ENCODE results near the gene PRR30. TPM values are rescaled to one million over a fixed set of nuclear protein-coding genes. Genes with fewer than 3 reads are reported as not detected.

The PRR30 gene
- total RNA-seq, 2 donors from 2014 or later, result not detected

GRCh38 chr2:27148801-27149439, 9.7 kb upstream of the PRR30 start, which contains the start of gene TCF23:
Gene TCF23, plus strand, starts transcription at chr2:27149004. Its CDS starts 130 bp downstream, at chr2:27149134.
- no peak for ATAC-seq (ENCODE audit: insufficient number of reproducible peaks, low FRiP score, low read depth)
- Histone ChIP-seq H3K9me3 (no peaks in the 10 kb centered on the region), H3K36me3 (no peaks in the 10 kb centered on the region), H3K4me3 (no peak within 1 kb of the TSS), H3K27me3 (replicated peaks; ENCODE audit: insufficient read depth) (no peaks in the 10 kb centered on the region), H3K27ac (no peak within 1 kb of the TSS), H3K4me1 (ENCODE audit: control insufficient read depth in 1 of 2, low read depth in 2 of 2) (no peaks in the 10 kb centered on the region)
- no peak for DNase-seq (ENCODE audit: low spot score)
- TF ChIP-seq CTCF (IDR thresholded peaks at IDR 0.05), result no peak

- Histone ChIP-seq H3K27ac (no peak overlapping the region), H3K27me3 (replicated peaks; ENCODE audit: insufficient read depth) (no peaks in the 10 kb centered on the region), H3K4me3 (no peak overlapping the region), H3K4me1 (ENCODE audit: control insufficient read depth in 1 of 2, low read depth in 2 of 2) (no peaks in the 10 kb centered on the region), H3K9me3 (no peaks in the 10 kb centered on the region), H3K36me3 (no peaks in the 10 kb centered on the region)
- no peak for ATAC-seq (ENCODE audit: insufficient number of reproducible peaks, low FRiP score, low read depth)
- no peak for TF ChIP-seq CTCF (IDR thresholded peaks at IDR 0.05)
- DNase-seq (ENCODE audit: low spot score), result no peak
These were observed 8.7 kb upstream of the PRR30 start for GRCh38 chr2:27147935-27148334.

GRCh38 chr2:27145682-27146081, 6.5 kb upstream of the PRR30 start:
- no peaks in the 10 kb centered on the region for H3K36me3 ChIP-seq
- no peak for TF ChIP-seq CTCF (IDR thresholded peaks at IDR 0.05)
- H3K4me1 ChIP-seq (ENCODE audit: control insufficient read depth in 1 of 2, low read depth in 2 of 2), result no peaks in the 10 kb centered on the region

GRCh38 chr2:27143285-27143684, 4.1 kb upstream of the PRR30 start:
- DNase-seq (ENCODE audit: low spot score), result no peak
- H3K27me3 ChIP-seq (replicated peaks; ENCODE audit: insufficient read depth), result no peaks in the 10 kb centered on the region
- H3K9me3 ChIP-seq, result no peaks in the 10 kb centered on the region
- TF ChIP-seq CTCF (IDR thresholded peaks at IDR 0.05), result no peak
- H3K36me3 ChIP-seq, result no peaks in the 10 kb centered on the region
- no peaks in the 10 kb centered on the region for H3K4me1 ChIP-seq (ENCODE audit: control insufficient read depth in 1 of 2, low read depth in 2 of 2)
- no peak for ATAC-seq (ENCODE audit: insufficient number of reproducible peaks, low FRiP score, low read depth)
- H3K27ac ChIP-seq, result no peak overlapping the region
- H3K4me3 ChIP-seq, result no peak overlapping the region

More at GRCh38 chr2:27145682-27146081, 6.5 kb upstream of the PRR30 start:
- DNase-seq (ENCODE audit: low spot score) (no peak), ATAC-seq (ENCODE audit: insufficient number of reproducible peaks, low FRiP score, low read depth) (no peak)
- Histone ChIP-seq H3K27ac (no peak overlapping the region), H3K27me3 (replicated peaks; ENCODE audit: insufficient read depth) (no peaks in the 10 kb centered on the region), H3K4me3 (no peak overlapping the region), H3K9me3 (no peaks in the 10 kb centered on the region)

GRCh38 chr2:27138111-27138510, 1.1 kb downstream of the PRR30 start:
- H3K27me3 ChIP-seq (replicated peaks; ENCODE audit: insufficient read depth), result no peaks in the 10 kb centered on the region
- no peaks in the 10 kb centered on the region for H3K36me3 ChIP-seq
- ATAC-seq (ENCODE audit: insufficient number of reproducible peaks, low FRiP score, low read depth) (no peak), DNase-seq (ENCODE audit: low spot score) (no peak)
- H3K4me3 ChIP-seq, result no peak overlapping the region
- H3K4me1 ChIP-seq (ENCODE audit: control insufficient read depth in 1 of 2, low read depth in 2 of 2), result peaks cover 5 to 8% of the 10 kb centered on the region in 2 donors
- H3K27ac ChIP-seq, result no peak overlapping the region
- no peak for TF ChIP-seq CTCF (IDR thresholded peaks at IDR 0.05)
- H3K9me3 ChIP-seq, result no peaks in the 10 kb centered on the region

All from thoracic aorta (tissue), 2 donors.